HCT116 (cell line): Measurements from ENCODE around the gene DMXL2. TPM values are rescaled to one million over a fixed set of nuclear protein-coding genes. Genes with fewer than 3 reads are reported as not detected.

ENCODE experiments used
- ATAC-seq: fragments of 200-7000 bp; cut with Tn5 transposase; 2 replicates; pipeline ENCODE4 v1.9.1; 2020; ENCODE audit warnings: mild to moderate bottlenecking, moderate library complexity
- BruUV-seq: library from RNA; stranded (reverse); fragments of 400-500 nt; replicated peaks from 2 replicates; lab custom pipeline; 2021; lab: Mats Ljungman, UMichigan
- CTCF ChIA-PET: fragments of 300-600 bp; sonication (Branson Sonifier 250); formaldehyde crosslinking; loops from one replicate; lab custom pipeline; 2021; ENCODE audit warnings: antibody characterized with exemption; lab: Charles Lee
- POLR2A ChIA-PET: fragments of 300-600, 350-600 bp; sonication (Branson Sonifier 250); formaldehyde crosslinking; loops from one replicate; lab custom pipeline; 2021; ENCODE audit warnings: antibody characterized with exemption; lab: Charles Lee
- RAD21 ChIA-PET, 2 experiments: fragments of 300-600 bp; sonication (Branson Sonifier 250); formaldehyde crosslinking; loops; one replicate each; lab custom pipeline; 2023; ENCODE audit warnings: low total read pairs in 2 of 2; ENCODE audit not compliant: uncharacterized antibody in 2 of 2, unreplicated experiment in 2 of 2, low non-redundant PET in 1 of 2; lab: Charles Lee
- DNase-seq: peaks from one replicate; pipeline ENCODE4 v3.0.0-alpha.2; 2010; ENCODE audit warnings: low read depth, low spot score
- H2AFZ ChIP-seq: fragments of 200-600 bp; shearing (Covaris generic), sonication (generic); 2 replicates; pipeline ENCODE4 v1.6.1; 2017; ENCODE audit warnings: low read depth, mixed run types, mixed read lengths, antibody characterized with exemption, low read length; ENCODE audit not compliant: poor library complexity, severe bottlenecking
- H3K27ac ChIP-seq: 2 replicates; pipeline ENCODE4 v1.5.1; 2012; ENCODE audit warnings: low read depth, low read length
- H3K27me3 ChIP-seq: fragments of 200-600 bp; sonication (generic); 2 replicates; pipeline ENCODE4 v1.6.1; 2016; ENCODE audit warnings: mixed run types, low read length, mixed read lengths; ENCODE audit not compliant: insufficient read depth
- H3K36me3 ChIP-seq, 2 experiments: fragments of 200-500 bp in 1 of 2; fragments of 200-600 bp in 1 of 2; sonication (Bioruptor generic) in 1 of 2; sonication (generic) in 1 of 2; 2 replicates each; pipeline versions ENCODE4 v1.5.1 to v1.6.1; 2014 to 2016; ENCODE audit warnings: low read length in 2 of 2, inconsistent platforms in 1 of 2, mixed read lengths in 1 of 2, mixed run types in 1 of 2; ENCODE audit not compliant: insufficient read depth in 2 of 2, control insufficient read depth in 1 of 2
- H3K4me1 ChIP-seq, 2 experiments: fragments of 200-600 bp in 1 of 2; sonication (generic) in 1 of 2; 2 replicates each; pipeline versions ENCODE4 v1.5.1 to v1.6.1; 2012 to 2017; ENCODE audit warnings: low read length in 2 of 2, inconsistent platforms in 1 of 2, mild to moderate bottlenecking in 1 of 2, mixed read lengths in 1 of 2, mixed run types in 1 of 2, moderate library complexity in 1 of 2; ENCODE audit not compliant: insufficient read depth in 2 of 2, control insufficient read depth in 1 of 2
- H3K4me2 ChIP-seq: fragments of 200-600 bp; sonication (generic); 2 replicates; pipeline ENCODE4 v1.6.1; 2017; ENCODE audit warnings: mixed run types, low read length, mixed read lengths
- H3K4me3 ChIP-seq, 2 experiments: fragments of 200-600 bp in 1 of 2; sonication (generic) in 1 of 2; replicated peaks in 1 of 2; 2 replicates each; pipeline ENCODE4 v1.5.1; 2011 to 2016; ENCODE audit warnings: low read length in 2 of 2, control low read depth in 1 of 2, low read depth in 1 of 2, mild to moderate bottlenecking in 1 of 2, mixed read lengths in 1 of 2, mixed run types in 1 of 2
- H3K79me2 ChIP-seq: fragments of 200-600 bp; sonication (generic); 2 replicates; pipeline ENCODE4 v1.6.1; 2017; ENCODE audit warnings: mild to moderate bottlenecking, mixed run types, low read length, moderate library complexity, mixed read lengths; ENCODE audit not compliant: insufficient read depth
- H3K9ac ChIP-seq: fragments of 200-600 bp; sonication (generic); 2 replicates; pipeline ENCODE4 v1.6.1; 2016; ENCODE audit warnings: low read length, mixed read lengths
- H3K9me2 ChIP-seq: fragments of 200-600 bp; sonication (generic), shearing (Covaris generic); 2 replicates; pipeline ENCODE4 v1.6.1; 2017; ENCODE audit warnings: mixed run types, mild to moderate bottlenecking, moderate library complexity; ENCODE audit not compliant: insufficient read depth
- H3K9me3 ChIP-seq, 2 experiments: fragments of 200-500 bp in 1 of 2; fragments of 200-600 bp in 1 of 2; sonication (Bioruptor generic) in 1 of 2; sonication (generic) in 1 of 2; 2 replicates each; pipeline ENCODE4 v1.6.1; 2014 to 2017; ENCODE audit warnings: low read length in 2 of 2, mixed read lengths in 2 of 2, inconsistent platforms in 1 of 2, low read depth in 1 of 2, mild to moderate bottlenecking in 1 of 2, mixed run types in 1 of 2, moderate library complexity in 1 of 2; ENCODE audit not compliant: control insufficient read depth in 1 of 2, insufficient read depth in 1 of 2
- H4K20me1 ChIP-seq: fragments of 200-600 bp; sonication (generic), shearing (Covaris generic); 2 replicates; pipeline ENCODE4 v1.6.1; 2017; ENCODE audit warnings: mixed run types, mild to moderate bottlenecking, moderate library complexity; ENCODE audit not compliant: insufficient read depth
- EZH2phosphoT487 ChIP-seq: fragments of 200-600 bp; IDR thresholded peaks from 2 replicates; pipeline ENCODE4 v1.6.1; 2018; ENCODE audit warnings: antibody characterized with exemption, borderline replicate concordance
- JUND ChIP-seq: IDR thresholded peaks from 2 replicates; pipeline ENCODE4 v1.6.1; 2012
- POLR2AphosphoS5 ChIP-seq: IDR thresholded peaks from 2 replicates; pipeline ENCODE4 v1.6.1; 2011; ENCODE audit warnings: mild to moderate bottlenecking, low read depth, low read length, moderate library complexity
- SIN3A ChIP-seq: IDR thresholded peaks from 2 replicates; pipeline ENCODE4 v1.6.1; 2012; ENCODE audit warnings: low read depth
- SP1 ChIP-seq: IDR thresholded peaks from 2 replicates; pipeline ENCODE4 v1.6.1; 2012; ENCODE audit warnings: low read depth
- ZFX ChIP-seq: fragments of 450-650 bp; IDR thresholded peaks from 2 replicates; pipeline ENCODE4 v1.6.1; 2017
- intact Hi-C: fragments of 100-400 bp; cut with micrococcal nuclease; formaldehyde crosslinking; loops from 2 replicates; pipeline ENCODE4 v1.10.0; 2022
- total RNA-seq: library from RNA; stranded (reverse); gene quantifications from one replicate; pipeline ENCODE4 v1.2.1, GENCODE V29; 2021; ENCODE audit not compliant: unreplicated experiment
- TF ChIP-seq, protein P1 (sequence below): IDR thresholded peaks from 2 replicates; pipeline ENCODE4 v1.6.1; 2011; ENCODE audit warnings: mild to moderate bottlenecking, low read length, moderate library complexity; ENCODE audit not compliant: insufficient replicate concordance; ENCODE audit errors: extremely low read depth

DMXL2 gene
- total RNA-seq, 1 experiment from 2014 or later = 21.5 TPM

GRCh38 chr15:51550841-51551240 is 71.7 kb downstream of the DMXL2 start (continued):
- TF ChIP-seq POLR2AphosphoS5 (no peak), SIN3A (no peak), ZFX (no peak), JUND (no peak)
- TF ChIP-seq, protein P1, sequence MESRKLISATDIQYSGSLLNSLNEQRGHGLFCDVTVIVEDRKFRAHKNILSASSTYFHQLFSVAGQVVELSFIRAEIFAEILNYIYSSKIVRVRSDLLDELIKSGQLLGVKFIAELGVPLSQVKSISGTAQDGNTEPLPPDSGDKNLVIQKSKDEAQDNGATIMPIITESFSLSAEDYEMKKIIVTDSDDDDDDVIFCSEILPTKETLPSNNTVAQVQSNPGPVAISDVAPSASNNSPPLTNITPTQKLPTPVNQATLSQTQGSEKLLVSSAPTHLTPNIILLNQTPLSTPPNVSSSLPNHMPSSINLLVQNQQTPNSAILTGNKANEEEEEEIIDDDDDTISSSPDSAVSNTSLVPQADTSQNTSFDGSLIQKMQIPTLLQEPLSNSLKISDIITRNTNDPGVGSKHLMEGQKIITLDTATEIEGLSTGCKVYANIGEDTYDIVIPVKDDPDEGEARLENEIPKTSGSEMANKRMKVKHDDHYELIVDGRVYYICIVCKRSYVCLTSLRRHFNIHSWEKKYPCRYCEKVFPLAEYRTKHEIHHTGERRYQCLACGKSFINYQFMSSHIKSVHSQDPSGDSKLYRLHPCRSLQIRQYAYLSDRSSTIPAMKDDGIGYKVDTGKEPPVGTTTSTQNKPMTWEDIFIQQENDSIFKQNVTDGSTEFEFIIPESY = no peak

DNA sequence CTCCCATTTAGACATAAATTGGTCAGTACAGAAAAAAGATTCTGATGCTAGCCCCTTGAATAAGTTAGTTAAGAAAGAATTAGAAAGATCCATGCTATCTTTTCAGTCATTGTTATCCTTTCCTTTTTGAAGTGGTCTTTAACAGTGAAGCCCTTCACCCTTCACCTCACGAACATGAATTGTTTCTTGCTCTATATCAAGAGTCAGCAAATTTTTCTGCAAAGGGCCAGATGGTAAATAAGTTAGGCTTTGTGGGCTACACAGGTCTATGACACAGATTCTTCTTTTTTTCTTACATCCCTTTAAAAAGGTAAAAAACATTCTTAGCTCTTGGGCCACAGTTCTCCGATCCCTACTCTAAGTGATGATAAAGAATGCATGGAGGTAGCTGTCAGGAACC is 74.9 kb downstream of the DMXL2 start:
- no peak for ATAC-seq
- intact Hi-C loops = no loop called here
- TF ChIP-seq EZH2phosphoT487 (no peak), SP1 (no peak)
- TF ChIP-seq, protein P1 = no peak

More for the DNA sequence above, 74.9 kb downstream of the DMXL2 start:
- no peaks in the 10 kb centered on the region for H4K20me1 ChIP-seq
- H3K36me3 ChIP-seq = no peaks in the 10 kb centered on the region
- no TSS peak for BruUV-seq
- H3K4me2 ChIP-seq = no peak overlapping the region
- H3K27me3 ChIP-seq = no peaks in the 10 kb centered on the region
- no peak overlapping the region for H3K4me3 ChIP-seq
- H3K9me2 ChIP-seq = no peaks in the 10 kb centered on the region
- no peaks in the 10 kb centered on the region for H3K79me2 ChIP-seq
- ChIA-PET CTCF (interaction anchor here (2.5 kb wide), 1 partner anchor 11 kb away, joined by 18 read pairs; no protein-coding TSS in a partner anchor), RAD21 (no interaction called here), POLR2A (no interaction called here)
- no peak overlapping the region for H2AFZ ChIP-seq
- H3K4me1 ChIP-seq = no peaks in the 10 kb centered on the region
- H3K9ac ChIP-seq = no peak overlapping the region
- no peak overlapping the region for H3K27ac ChIP-seq
- H3K9me3 ChIP-seq = no peaks in the 10 kb centered on the region
- DNase-seq = no peak
